Ishikawa (cell line): Measurements from ENCODE around the gene NFIX.
A peak's percentile ranks its signal among the peaks of the same experiment; 100 is the strongest.

Experiments
- CREB1 ChIP-seq: IDR thresholded peaks from 2 replicates; pipeline ENCODE4 v1.6.1; 2012; ENCODE audit warnings: low read depth
- FOXM1 ChIP-seq: IDR thresholded peaks from 2 replicates; pipeline ENCODE4 v1.6.1; 2012; ENCODE audit warnings: low read depth, borderline replicate concordance
- RAD21 ChIP-seq: IDR thresholded peaks from 2 replicates; pipeline ENCODE4 v1.6.1; 2012; ENCODE audit warnings: low read depth

GRCh38 chr19:13082192-13083007 lies 87.1 kb downstream of the NFIX start:
- TF ChIP-seq FOXM1 (no peak), CREB1 (no peak), RAD21 (peak; percentile 52)
